HG03565 (cell line): ENCODE measurements around the gene CIZ1.
"Not testable (repeated sequence)": the region's sequence is repeated elsewhere in the genome, so short reads cannot be mapped to it uniquely, and the experiment has no call there.

Source experiments
- ATAC-seq: cut with Tn5 transposase; IDR thresholded peaks from one replicate; pipeline ENCODE4 v1.9.1; 2021; ENCODE audit warnings: mild to moderate bottlenecking, moderate library complexity; ENCODE audit not compliant: unreplicated experiment

CIZ1 gene

DNA sequence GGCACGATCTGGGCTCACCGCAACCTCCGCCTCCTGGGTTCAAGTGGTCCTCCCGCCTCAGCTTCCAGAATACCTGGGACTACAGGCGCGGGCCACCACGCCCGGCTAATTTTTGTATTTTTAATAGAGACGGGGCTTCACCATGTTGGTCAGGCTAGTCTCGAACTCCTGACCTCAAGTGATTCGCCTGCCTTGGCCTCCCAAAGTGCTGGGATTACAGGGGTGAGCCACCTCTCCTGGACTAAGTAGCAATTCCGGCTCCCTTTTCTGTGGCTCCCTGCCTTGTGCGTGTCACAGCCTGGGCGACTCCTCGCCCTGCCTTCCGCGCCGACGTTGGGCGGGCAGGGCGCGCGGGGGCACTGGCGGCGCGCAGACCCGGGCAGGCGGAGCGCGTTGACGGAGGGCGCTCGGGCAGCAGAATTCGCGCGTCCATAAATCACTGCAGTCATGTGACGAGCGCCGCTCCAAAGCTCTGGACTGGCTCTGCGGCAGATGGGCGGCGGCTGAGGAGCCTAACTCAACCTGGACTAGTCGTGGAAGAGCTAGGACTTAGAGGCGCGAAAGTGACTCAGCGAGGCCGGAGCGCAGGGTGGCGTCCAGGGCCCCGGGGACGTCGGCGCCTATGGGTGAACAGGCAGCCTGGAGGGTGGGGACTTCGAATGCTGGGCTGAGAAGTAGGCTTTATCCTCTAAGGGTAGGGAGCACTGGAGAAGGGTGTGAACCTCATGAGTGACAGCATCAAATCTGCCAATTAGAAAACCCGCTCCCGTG is 1.4 kb upstream of the CIZ1 start:
- ATAC-seq = no peak

DNA sequence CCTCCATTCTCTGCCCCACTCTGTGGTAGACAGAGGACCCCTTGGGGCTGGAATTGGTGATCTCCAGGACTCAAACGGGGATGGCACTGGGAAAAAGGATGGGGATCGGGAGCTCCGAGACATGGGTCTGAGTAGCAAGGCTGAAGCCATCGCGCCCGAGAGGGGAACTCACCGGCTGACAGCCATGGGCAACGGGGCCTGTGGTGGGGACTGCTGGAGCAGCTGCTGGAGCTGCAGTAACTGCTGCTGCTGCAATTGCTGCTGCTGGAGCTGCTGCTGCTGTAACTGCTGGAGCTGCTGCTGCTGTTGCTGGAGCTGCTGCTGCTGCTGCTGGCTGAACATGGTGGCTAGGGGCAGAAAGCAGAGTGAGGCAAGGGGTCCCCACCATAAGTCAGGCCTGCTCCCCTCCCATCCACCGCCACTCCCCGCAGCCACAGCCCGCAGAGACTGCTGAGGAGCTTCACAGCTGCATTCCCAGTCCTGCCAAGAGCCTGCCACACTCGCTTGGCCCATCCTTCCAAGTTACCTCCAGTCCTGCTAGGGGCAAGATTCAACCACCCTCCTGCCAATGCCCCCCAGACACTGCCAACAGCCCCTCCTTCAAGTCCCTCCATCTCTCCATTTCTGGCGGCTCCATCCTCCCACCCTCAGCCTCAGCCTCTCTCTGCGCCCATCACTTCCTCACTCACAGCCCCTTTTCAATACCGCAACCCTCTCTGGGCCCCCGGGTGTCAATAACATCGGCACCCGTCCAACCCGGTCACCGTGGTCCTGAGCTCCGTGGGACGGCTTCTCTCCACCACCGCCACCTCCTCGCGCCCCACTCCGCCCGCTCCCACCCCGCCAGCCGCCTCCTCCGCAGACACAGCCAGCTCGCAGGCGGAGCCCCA is 611 bp downstream of the CIZ1 start:
- no peak for ATAC-seq

DNA sequence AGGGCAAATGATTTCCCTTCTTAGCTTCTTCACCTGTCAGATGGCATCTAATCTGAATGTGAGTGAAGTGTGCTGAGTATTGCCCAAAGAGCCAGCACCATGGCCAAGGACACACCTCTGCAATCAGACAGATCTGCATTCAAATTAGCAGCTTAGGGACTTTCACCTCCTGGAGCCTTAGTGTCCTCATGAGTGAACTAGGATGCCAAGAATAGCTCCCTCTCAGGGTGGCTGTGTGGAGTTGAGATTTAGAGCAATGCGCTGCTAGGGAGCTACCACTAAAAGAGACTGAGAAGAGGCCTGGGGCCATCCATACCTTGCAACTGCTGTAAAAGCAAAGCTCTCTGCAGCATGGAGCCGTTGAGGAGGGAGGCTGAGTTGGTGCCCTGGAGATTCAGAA is 1.4 kb downstream of the CIZ1 start:
- ATAC-seq = no peak

DNA sequence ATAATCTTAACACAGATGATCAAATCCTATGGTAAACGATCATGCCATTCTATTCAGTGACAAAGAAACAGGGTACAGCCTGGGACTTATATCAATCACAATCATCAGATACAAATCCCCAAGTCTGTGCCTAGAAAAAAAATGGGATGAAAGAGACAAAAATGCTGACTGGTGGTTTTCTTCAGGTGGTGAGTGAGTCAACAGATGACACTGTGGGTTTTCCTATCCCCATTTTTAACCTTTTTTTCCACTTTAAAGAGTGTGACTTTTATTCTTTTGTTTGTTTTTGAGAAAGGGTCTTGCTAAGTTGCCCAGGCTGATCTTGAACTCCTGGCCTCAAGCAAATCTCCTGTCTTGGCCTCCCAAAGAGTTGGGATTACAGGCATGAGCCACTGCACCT is 3.2 kb downstream of the CIZ1 start:
- ATAC-seq = no peak

DNA sequence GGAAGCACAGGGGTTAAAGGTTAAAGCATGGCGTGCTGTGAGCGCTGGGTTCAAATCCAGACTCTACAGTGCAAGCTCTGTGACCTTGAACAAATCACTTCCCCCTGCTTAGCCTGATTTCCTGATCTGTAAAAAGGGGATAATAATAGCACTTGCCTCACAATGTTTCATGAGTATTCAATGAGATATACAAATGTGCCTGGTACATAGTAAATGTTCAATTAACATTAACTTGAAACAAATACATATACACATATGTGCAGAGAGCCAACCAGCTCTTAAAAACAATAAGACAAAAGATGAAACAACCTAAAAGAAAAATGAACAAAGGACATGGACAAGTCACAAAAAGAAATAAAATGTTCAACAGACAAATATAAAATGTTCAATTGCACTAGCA is 4.0 kb downstream of the CIZ1 start:
- no peak for ATAC-seq

DNA sequence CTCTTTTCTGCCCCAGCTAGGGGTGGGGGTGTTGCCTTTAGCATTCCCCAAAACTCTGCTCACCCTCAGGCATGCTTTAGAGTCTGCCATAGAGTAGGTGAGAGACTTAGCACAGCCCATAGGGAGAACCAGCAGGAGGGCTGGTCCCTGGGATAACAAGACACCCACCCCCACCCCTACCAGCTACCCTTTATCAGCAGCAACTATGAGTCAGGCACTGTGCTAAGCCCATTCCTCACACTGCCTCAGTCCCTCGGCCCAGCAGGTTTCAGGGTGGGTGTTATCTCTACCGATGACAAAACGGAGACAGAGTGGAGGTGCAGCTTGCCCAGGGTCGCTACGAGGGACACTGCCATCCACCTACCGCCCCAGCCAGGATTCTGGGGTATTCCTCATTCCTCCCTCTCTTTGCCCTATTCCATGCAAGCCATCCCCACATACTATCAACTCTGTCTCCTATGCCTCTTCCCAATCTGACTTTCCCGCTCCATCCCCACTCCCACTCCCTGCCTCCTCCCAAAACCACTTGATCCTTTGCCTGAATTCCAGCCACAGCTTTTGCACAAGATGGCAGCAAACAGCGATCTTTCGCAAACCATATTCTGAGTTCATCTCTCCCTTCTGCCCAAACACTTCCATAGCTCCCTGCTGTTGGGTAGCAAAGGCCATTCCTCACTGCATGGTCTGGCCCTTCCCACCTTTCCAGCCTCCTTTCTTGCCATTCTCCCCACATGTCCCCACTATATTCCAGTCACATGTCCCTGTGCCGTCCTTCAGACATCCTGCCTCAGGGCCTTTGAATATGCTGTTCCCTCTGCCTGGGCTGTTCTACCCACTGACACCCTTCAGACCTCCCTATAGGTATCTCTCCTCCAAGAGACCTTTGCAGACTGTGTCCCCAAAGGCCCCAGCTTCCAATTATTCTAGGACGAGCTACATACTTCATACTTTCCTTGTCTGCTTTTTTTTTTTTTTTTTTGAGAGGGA is 5.1 kb downstream of the CIZ1 start:
- ATAC-seq = no peak

DNA sequence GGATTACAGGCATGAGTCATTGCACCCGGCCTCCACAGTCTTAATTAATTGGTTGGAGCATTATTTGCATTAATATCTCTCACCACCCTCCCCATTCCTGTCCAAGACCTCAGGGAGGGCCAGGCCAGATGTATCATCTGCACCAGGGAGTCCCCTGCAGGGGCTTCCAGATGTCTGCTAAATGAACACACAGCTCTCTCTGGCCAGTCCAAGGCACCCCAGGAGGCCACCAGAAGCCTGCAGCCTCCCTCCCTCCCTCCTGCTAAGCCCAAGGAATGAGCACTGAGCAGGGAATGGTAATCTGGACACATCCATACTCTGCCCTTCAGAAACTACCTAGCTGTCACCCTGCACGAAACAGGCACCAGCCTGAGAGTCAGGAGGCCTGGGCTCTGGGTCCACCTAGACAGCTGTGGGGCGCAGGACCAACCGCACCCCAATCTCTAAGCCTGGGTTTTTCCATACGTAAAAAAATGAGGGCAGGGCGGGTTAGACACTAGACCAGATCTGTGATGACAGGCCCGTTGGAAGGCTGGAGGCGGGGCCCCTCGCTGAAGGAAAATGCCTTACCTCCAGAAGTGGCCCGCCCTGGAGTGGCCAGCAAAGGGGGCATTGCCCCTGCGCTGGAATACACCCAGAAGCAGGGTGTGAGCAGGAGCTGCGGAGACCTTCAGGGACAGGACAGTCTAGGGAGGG is 8.3 kb downstream of the CIZ1 start:
- no peak for ATAC-seq

DNA sequence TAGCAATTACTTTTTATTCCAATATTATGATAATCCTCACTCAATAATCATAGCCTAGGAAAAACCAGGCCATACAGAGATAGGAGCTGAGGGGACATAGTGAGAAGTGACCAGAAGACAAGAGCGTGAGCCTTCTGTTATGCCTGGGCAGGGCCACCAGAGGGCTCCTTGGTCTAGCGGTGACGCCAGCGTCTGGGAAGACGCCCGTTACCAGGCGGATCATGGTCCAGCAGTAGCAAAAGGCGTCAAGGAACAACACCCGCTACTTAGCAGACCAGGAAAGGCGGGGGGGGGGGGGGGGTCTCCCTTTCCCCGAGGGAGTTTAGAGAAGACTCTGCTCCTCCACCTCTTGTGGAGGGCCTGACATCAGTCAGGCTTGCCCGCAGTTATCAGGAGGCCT is 9.9 kb downstream of the CIZ1 start:
- ATAC-seq = not testable (repeated sequence)

DNA sequence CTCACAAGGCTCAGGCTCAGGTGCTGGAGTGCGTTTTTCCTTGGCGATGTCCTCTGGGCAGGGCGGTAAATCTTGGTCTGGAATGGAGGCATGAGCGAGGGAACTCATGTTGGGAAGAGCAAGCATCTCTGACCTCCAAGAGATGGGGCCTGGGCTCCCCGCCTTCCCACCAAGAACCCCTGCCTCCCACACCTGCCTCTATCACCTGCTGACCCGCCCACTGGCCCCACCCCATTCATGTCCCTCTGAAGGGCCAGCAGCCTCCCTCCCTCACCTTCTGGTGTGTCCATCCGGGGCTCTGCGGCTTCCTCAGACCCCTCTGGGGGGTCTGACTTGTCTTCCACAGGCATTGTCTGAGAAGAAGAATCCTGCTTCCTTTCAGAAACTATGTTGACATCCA is 10.9 kb downstream of the CIZ1 start:
- no peak for ATAC-seq

DNA sequence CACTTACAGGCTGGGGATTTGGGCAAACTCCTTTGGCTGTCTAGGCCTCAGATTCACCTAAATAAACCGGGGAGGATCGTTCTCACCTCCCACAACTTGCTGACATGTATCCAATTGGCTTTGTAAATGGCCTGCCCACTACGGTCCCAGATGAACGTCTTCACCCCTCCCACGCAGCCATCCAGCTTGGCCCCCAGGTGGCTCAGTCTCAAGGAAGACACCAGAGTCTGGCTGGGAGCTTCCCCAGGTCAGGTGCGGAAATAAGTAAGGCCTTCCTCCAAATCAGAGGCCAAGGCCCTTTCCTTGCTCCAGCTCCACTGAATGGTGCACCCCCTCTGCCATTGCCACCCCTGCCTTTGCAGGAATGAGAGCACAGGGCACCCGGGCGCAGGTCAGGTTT is 11.4 kb downstream of the CIZ1 start:
- no peak for ATAC-seq

DNA sequence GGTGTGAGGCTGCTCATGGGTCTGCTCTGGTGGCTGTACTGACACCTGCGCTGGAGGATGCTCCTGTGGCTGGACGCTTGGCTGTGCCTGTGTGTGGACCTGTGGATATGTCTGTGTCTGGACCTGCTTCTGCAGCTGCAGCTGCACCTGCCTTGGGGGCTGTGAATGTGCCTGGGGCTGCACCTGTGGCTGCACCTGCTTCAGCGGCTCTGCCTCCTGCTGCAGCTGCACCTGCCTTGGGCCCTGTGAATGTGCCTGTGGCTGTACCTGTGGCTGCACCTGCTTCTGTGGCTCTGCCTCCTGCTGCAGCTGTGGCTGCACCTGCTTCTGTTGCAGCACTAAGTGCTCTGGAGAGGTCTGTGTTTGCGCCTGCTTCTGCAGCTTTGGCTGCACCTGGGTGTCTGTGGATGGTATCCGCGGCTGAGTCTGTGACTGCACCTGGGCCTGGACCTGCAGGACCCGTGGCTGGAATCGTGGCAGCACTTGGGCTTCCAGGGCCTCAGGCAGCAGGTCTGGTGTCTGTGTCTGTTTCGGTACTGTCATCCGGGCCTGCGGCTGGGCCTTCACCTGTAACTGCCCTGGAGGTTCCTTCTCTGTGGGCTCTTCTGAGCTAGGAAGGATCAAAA is 12.5 kb downstream of the CIZ1 start:
- no peak for ATAC-seq

DNA sequence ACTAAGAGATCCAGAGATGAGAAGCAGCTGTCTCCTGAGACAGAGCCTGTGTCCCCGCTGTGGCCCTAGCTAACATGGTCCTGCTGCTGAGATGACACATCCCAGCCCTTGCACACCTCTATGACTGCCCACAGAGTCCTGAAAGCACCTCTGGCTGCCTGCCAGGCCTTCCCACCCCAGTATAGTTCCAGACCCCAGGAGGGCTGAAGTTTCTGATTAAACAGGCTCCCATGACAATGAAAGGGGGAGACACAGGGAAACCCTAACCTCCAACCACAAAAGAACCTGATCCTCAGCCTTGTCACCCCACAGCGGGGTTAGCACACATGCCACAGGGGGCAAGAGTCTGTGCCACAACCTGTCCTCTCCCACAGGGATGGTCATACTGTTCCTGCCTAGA is 15.6 kb downstream of the CIZ1 start:
- ATAC-seq = no peak

DNA sequence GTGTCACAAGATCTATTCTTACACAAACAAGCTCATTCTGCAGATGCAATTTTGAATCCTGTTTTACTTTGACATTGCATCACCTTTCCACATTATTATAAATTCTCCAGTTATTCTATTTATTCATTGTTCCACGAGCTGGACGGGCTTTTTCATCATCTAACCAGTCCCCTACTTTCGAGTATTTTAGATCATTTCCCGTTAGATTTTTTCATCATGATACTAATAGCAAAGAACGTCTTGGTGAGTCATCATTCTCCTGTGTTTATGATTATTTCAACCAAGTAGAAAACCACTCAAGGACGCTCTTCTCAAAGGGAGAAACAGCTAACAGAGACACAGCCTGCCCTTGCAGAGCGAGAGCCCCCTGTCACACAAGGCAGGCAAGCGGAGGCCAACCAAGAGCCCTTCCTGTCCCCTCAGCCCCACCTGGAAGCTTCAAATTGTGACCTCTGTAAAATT is 16.2 kb downstream of the CIZ1 start:
- ATAC-seq = no peak

DNA sequence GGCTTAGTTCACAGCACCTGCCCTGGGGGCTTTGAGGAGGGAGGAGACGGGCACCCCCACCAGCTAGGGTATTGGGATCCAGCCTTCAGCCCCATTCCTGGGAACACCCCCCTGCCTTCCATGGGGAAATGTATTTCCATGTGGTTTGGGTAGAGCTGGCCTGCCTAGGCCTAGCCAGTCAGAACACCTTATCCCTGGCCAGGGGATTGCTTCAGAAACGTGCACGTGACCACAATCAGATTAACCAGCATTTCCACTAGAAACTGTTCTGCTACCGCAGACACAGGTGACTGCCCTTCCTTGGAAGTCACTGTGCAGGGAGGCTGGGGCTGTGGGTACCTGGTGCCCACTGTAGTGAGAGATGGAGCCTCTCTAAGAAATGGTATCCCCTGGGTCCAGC is 17.3 kb downstream of the CIZ1 start:
- no peak for ATAC-seq

DNA sequence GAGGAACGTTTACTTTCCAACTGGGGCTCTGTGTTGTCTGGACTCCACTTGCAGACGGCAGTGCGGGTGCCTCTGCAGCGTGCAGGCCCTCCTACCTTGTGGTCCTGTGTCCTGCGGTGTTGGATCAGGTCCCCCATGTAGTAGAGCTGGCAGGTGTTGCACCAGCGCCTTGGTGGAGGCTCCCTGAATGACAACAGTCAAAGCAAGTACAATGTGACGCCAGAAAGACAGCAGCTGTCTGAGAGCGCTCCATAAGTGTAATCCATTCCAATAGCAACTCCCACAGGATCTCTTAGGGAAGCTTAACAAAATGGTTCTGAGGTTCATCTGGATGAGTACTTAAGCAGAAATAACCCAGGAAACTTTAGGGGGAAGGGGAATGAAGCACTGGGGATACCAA is 21.4 kb downstream of the CIZ1 start:
- no peak for ATAC-seq

DNA sequence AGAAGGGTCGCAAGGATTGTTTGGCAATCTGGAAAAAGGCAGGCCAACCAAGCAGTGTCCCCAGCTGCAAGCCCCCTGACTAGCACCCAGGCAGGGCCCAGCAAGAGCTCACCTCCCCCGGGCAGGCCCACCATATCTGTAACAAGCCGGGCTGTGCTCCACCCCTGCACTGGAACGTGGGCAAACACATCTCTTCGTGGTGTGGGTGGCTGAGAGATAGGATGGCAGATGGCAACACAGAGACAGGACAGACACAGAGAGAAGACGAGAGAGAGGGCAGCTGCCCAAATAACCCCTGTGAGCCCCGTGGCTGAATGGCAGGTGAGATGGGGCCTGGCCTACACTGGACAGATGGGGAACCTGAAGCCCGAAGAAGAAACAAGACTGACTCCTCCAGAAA is 21.9 kb downstream of the CIZ1 start:
- no peak for ATAC-seq

DNA sequence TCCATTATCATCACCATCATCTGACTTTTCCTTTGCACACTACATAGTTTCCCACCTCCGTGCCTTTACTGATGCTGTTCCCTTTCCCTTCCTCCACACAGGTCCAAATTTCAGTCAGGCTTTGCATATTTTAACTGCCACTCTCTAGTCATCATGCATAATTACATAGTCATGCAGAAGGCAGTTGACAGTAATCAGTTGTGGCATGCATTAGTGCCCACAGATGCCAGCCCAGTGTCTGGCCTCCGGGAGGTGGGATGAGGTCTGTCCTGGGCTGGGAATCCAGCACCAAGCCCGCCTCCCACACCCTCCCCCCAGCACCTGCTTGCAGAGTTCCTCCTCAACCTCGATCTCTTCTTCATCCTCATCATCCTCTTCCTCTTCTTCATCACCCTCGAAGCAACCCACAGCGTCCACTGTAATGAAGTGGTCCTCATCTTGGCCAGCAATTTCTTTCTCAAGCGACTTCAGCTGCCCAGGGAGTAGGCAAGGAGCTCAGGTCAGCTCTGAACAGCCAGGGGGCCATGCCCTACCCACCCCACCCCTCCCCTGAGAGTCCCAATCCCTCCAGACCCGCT is 22.6 kb downstream of the CIZ1 start:
- ATAC-seq = no peak

DNA sequence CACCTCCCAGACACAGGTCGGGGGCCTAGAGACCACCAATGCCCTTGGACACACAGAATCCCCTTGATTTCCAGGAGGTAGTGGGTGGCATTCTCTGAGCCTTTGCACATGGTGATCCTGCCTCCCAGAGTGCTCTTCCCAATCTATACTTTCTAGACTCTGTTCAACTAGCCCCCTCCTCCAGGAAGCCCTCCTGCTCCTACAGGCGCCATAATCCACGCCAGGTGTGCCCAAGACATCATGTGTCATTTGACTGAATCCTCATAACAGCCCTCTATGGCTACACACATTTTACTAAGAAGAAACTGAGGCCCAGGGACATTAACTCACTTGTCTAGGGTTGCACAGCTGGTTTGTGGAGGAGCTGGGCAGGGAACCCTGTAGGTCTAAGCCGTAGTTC is 24.2 kb downstream of the CIZ1 start:
- ATAC-seq = no peak

DNA sequence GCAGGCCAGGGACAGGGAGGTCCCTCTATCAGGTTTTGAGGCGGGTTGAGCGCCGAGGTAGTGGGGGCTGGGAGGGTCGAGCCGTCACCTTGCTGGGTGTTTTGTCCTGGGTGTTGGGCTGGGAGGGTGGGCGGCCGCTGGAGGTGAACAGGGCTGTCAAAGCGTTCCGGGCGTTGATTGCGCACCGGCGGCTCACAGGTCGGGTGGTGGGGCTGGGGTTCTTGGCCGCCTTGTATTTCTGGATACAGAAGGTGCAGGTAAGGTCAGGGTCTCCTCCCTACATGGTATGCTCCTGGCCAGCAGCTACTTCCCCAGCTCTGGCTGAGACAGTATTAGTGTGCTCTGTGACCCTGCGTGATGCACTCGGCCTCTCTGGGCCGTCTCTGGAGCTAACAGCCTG is 25.2 kb downstream of the CIZ1 start:
- no peak for ATAC-seq
